ENCODE results near the gene TXNRD2. TPM values are rescaled to one million over a fixed set of nuclear protein-coding genes. Genes with fewer than 3 reads are reported as not detected.

Gene TXNRD2
- total RNA-seq, 1 experiment from 2014 or later: 22.4 TPM

- H3K27ac ChIP-seq: no peak overlapping the region
- peaks cover 15% of the 10 kb centered on the region; the same call in 1 of the 2 replicates for H3K79me2 ChIP-seq (ENCODE audit: low read depth)
- ChIA-PET POLR2A (ENCODE audit: unreplicated experiment) (no interaction called here), CTCF (interaction anchor here (1.8 kb wide), 1 partner anchor 10 kb away, joined by 8 read pairs; no protein-coding TSS in a partner anchor)
- H3K4me3 ChIP-seq: peak overlapping the region; percentile 57; the same call in 1 of the 2 replicates
- no peak for DNase-seq
- no peaks in the 10 kb centered on the region for H4K20me1 ChIP-seq (ENCODE audit: insufficient read depth)
- H3F3A ChIP-seq (ENCODE audit: insufficient read depth, low read depth): peaks cover 6% of the 10 kb centered on the region; the same call in 1 of the 2 replicates
- peak overlapping the region; percentile 94 for H3K4me2 ChIP-seq
- no TSS peak for BruUV-seq (replicated peaks)
- no peaks in the 10 kb centered on the region for H3K36me3 ChIP-seq (ENCODE audit: low read depth)
- intact Hi-C loops (cut with micrococcal nuclease; ENCODE audit: unreplicated experiment): loop anchor here (2.0 to 10.0 kb wide), 2 partner anchors 153 to 321 kb away; partner anchors contain the start of genes RANBP1 and TRMT2A
- peaks cover 15% of the 10 kb centered on the region for H3K4me1 ChIP-seq (replicated peaks; ENCODE audit: insufficient read depth)
- no peaks in the 10 kb centered on the region for H3K9me2 ChIP-seq (ENCODE audit: insufficient read depth)
- H3K9me3 ChIP-seq (ENCODE audit: insufficient read depth, low read depth): no peaks in the 10 kb centered on the region
- H2AFZ ChIP-seq: no peak overlapping the region
- no peaks in the 10 kb centered on the region for H3K27me3 ChIP-seq (ENCODE audit: insufficient read depth, low read depth)
- no peak for TF ChIP-seq EZH2 (IDR thresholded peaks at IDR 0.05; ENCODE audit: low read depth)
- no peak for TF ChIP-seq CTCF (conservative IDR thresholded peaks at IDR 0.05)
These were observed 22.4 kb upstream of the TXNRD2 start for GRCh38 chr22:19963863-19964642.

GRCh38 chr22:19962909-19963806 lies 21.5 kb upstream of the TXNRD2 start:
- peak; percentile 88 to 91 for DNase-seq
- Histone ChIP-seq H3K4me3 (peak overlapping the region; percentile 57), H2AFZ (peak overlapping the region; percentile 52; the same call in 1 of the 2 replicates), H3K27me3 (ENCODE audit: insufficient read depth, low read depth) (no peaks in the 10 kb centered on the region), H3K27ac (peak overlapping the region; percentile 68), H3K79me2 (ENCODE audit: low read depth) (peaks cover 15% of the 10 kb centered on the region; the same call in 1 of the 2 replicates), H3K9me3 (ENCODE audit: insufficient read depth, low read depth) (no peaks in the 10 kb centered on the region), H3K4me1 (replicated peaks; ENCODE audit: insufficient read depth) (peaks cover 15% of the 10 kb centered on the region), H3F3A (ENCODE audit: insufficient read depth, low read depth) (peaks cover 6% of the 10 kb centered on the region; the same call in 1 of the 2 replicates), H4K20me1 (ENCODE audit: insufficient read depth) (no peaks in the 10 kb centered on the region), H3K4me2 (peak overlapping the region; percentile 94), H3K36me3 (ENCODE audit: low read depth) (no peaks in the 10 kb centered on the region), H3K9me2 (ENCODE audit: insufficient read depth) (no peaks in the 10 kb centered on the region)
- intact Hi-C loops (cut with micrococcal nuclease; ENCODE audit: unreplicated experiment): loop anchor here (2.0 to 10.0 kb wide), 2 partner anchors 154 to 322 kb away; partner anchors contain the start of genes RANBP1 and TRMT2A
- TSS peak; percentile 20 for BruUV-seq (replicated peaks)
- CTCF ChIA-PET: interaction anchor here (0.6 to 1.8 kb wide), 4 partner anchors 10 to 307 kb away, joined by 4 to 9 read pairs (median 6); no protein-coding TSS in a partner anchor
- TF ChIP-seq EZH2 (IDR thresholded peaks at IDR 0.05; ENCODE audit: low read depth): no peak
- no peak for TF ChIP-seq CTCF (conservative IDR thresholded peaks at IDR 0.05)
- POLR2A ChIA-PET (ENCODE audit: unreplicated experiment): no interaction called here

All from PC-9 (cell line).